ENCODE results near the gene DUSP11. TPM values are rescaled to one million over a fixed set of nuclear protein-coding genes. Genes with fewer than 3 reads are reported as not detected.
"Not testable (repeated sequence)": the region's sequence is repeated elsewhere in the genome, so short reads cannot be mapped to it uniquely, and the experiment has no call there.

DUSP11 gene
- total RNA-seq, 2 donors from 2014 or later: 18.2 to 19.9 TPM

- DNase-seq; intact Hi-C loops (cut with DNase I, micrococcal nuclease); ATAC-seq: not testable (repeated sequence)
Measured at GRCh38 chr2:73778867-73779466, 936 bp downstream of the DUSP11 start.

- ATAC-seq: no peak
- intact Hi-C loops (cut with DNase I, micrococcal nuclease): no loop called here
- no peak for DNase-seq
Measured at GRCh38 chr2:73776869-73777519, 2.9 kb downstream of the DUSP11 start.

GRCh38 chr2:73776381-73776780 is 3.5 kb downstream of the DUSP11 start:
- ATAC-seq (no peak), DNase-seq (no peak)
- intact Hi-C loops (cut with DNase I, micrococcal nuclease): no loop called here

GRCh38 chr2:73772819-73773218 is 7.1 kb downstream of the DUSP11 start:
- intact Hi-C loops (cut with DNase I, micrococcal nuclease): no loop called here

GRCh38 chr2:73770725-73771124 is 9.2 kb downstream of the DUSP11 start:
- DNase-seq: no peak
- ATAC-seq: no peak
- intact Hi-C loops (cut with DNase I, micrococcal nuclease): no loop called here

More at GRCh38 chr2:73772819-73773218, 7.1 kb downstream of the DUSP11 start:
- ATAC-seq (no peak), DNase-seq (no peak)

GRCh38 chr2:73766994-73767393 is 12.9 kb downstream of the DUSP11 start:
- DNase-seq (no peak), ATAC-seq (no peak)
- intact Hi-C loops (cut with DNase I, micrococcal nuclease): no loop called here

- intact Hi-C loops (cut with DNase I, micrococcal nuclease): no loop called here
- ATAC-seq: no peak
- DNase-seq: no peak
Measured at GRCh38 chr2:73766349-73766748, 13.6 kb downstream of the DUSP11 start.

- DNase-seq: no peak
- no peak for ATAC-seq
- intact Hi-C loops (cut with DNase I, micrococcal nuclease): no loop called here
Measured at GRCh38 chr2:73764945-73765344, 15.0 kb downstream of the DUSP11 start.

- no peak for DNase-seq
- intact Hi-C loops (cut with DNase I, micrococcal nuclease): no loop called here
- no peak for ATAC-seq
Measured at GRCh38 chr2:73762571-73762970, 17.3 kb downstream of the DUSP11 start.

GRCh38 chr2:73759904-73760303 is 20.0 kb downstream of the DUSP11 start:
- DNase-seq (no peak), ATAC-seq (no peak)
- intact Hi-C loops (cut with DNase I, micrococcal nuclease): no loop called here

- intact Hi-C loops (cut with DNase I, micrococcal nuclease): no loop called here
- ATAC-seq: no peak
- no peak for DNase-seq
Measured at GRCh38 chr2:73759285-73759764, 20.6 kb downstream of the DUSP11 start.

GRCh38 chr2:73754332-73754731 is 25.6 kb downstream of the DUSP11 start:
- intact Hi-C loops (cut with DNase I, micrococcal nuclease); DNase-seq; ATAC-seq: not testable (repeated sequence)

GRCh38 chr2:73749314-73749713 is 30.6 kb downstream of the DUSP11 start:
- ATAC-seq (no peak), DNase-seq (no peak)
- intact Hi-C loops (cut with DNase I, micrococcal nuclease): no loop called here

- DNase-seq: no peak
- ATAC-seq: no peak
- intact Hi-C loops (cut with DNase I, micrococcal nuclease): no loop called here
Measured at GRCh38 chr2:73746877-73747208, 33.1 kb downstream of the DUSP11 start.

GRCh38 chr2:73746015-73746876 is 33.7 kb downstream of the DUSP11 start:
- ATAC-seq (no peak), DNase-seq (no peak)
- intact Hi-C loops (cut with DNase I, micrococcal nuclease): no loop called here

- ATAC-seq (no peak), DNase-seq (no peak)
- intact Hi-C loops (cut with DNase I, micrococcal nuclease): no loop called here
Measured at GRCh38 chr2:73740767-73741166, 39.1 kb downstream of the DUSP11 start.

GRCh38 chr2:73739101-73739500 is 40.8 kb downstream of the DUSP11 start:
- DNase-seq (no peak), ATAC-seq (no peak)
- intact Hi-C loops (cut with DNase I, micrococcal nuclease): no loop called here

GRCh38 chr2:73736855-73737779 is 42.8 kb downstream of the DUSP11 start, which contains the start of gene TPRKB:
TPRKB (minus strand) TSS chr2:73737345; CDS start chr2:73734569, 2,776 bp downstream.
- DNase-seq (peak; percentile 97 to 98), ATAC-seq (peak; percentile 99)
- intact Hi-C loops (cut with DNase I, micrococcal nuclease): no loop called here

- peak; percentile 17 for ATAC-seq
- no peak for DNase-seq
- intact Hi-C loops (cut with DNase I, micrococcal nuclease): no loop called here
Measured at GRCh38 chr2:73736378-73736777, 43.5 kb downstream of the DUSP11 start.
